Measurements from ENCODE around the gene SHMT2. TPM values are rescaled to one million over a fixed set of nuclear protein-coding genes. Genes with fewer than 3 reads are reported as not detected.

SHMT2 gene
- total RNA-seq, 1 experiment from 2014 or later, result 210 TPM

DNA sequence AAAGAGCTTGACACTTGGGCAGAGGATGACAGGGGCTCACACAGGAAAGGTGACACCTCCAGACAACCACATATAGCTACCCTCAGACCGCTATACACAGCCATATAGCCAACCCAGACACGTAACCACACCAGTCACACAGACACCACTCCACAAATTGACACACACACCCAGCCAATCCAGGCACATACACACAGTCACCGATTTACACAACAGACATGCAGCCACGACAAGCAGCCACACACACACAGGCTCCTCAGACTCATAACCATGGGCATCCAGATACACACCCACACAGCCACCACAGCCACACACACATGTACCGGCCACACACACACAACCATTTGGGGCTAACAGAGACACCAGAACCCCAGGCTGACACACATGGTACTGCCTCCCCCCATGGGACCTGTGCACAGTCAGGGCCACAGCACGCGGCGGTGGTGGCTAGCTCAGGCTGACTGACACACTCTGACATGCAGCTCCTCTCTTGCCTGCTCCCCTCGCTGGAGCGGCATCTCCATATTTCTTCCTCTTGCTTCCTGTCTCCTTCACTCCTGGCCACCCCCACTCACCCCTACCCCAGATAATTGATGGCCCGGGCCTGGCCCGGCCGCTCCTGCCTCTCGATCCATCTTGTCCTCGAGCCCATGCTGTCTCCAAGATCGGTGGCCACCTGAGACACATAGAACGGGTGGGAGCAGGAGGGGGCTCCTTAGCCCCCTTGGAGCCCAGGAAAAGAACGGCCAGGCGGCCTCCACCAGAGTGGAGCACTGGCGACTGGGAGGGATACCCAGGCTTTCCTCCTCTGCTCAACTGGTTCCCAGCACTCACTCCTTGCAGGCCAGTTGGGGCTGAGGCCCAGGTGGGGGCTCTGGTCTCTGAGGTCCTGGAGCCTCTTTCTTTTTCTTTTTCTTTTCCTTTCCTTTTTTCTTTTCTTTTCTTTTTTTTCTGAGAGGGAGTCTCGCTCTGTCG lies 6.0 kb upstream of the SHMT2 start:
- Histone ChIP-seq H3K4me2 (ENCODE audit: low read length) (no peak overlapping the region), H3K9me2 (replicated peaks; ENCODE audit: low read length) (no peaks in the 10 kb centered on the region), H3K79me2 (ENCODE audit: low read length) (no peaks in the 10 kb centered on the region), H3K4me3 (ENCODE audit: low read length) (no peak overlapping the region), H3K9ac (ENCODE audit: low read length) (no peak overlapping the region), H3K36me3 (ENCODE audit: low read depth, low read length) (no peaks in the 10 kb centered on the region), H2AFZ (ENCODE audit: low read length) (no peak overlapping the region), H3K27me3 (ENCODE audit: low read length) (no peaks in the 10 kb centered on the region), H3F3A (ENCODE audit: low read length, unreplicated experiment) (no peaks in the 10 kb centered on the region), H3K9me3 (ENCODE audit: low read length) (no peaks in the 10 kb centered on the region), H3K27ac (ENCODE audit: low read length) (no peak overlapping the region), H3K4me1 (ENCODE audit: insufficient read depth, low read length) (peaks cover 6% of the 10 kb centered on the region), H4K20me1 (ENCODE audit: low read length) (no peaks in the 10 kb centered on the region)
- no peak for DNase-seq
- ATAC-seq, result no peak
- CTCF ChIA-PET, result no interaction called here
- POLR2A ChIA-PET (ENCODE audit: unreplicated experiment), result no interaction called here
- BruUV-seq (replicated peaks), result no TSS peak
- TF ChIP-seq EZH2phosphoT487 (IDR thresholded peaks at IDR 0.05; ENCODE audit: borderline replicate concordance, low read length) (no peak), EZH2 (IDR thresholded peaks at IDR 0.05; ENCODE audit: low read length, unreplicated experiment) (no peak)
- TF ChIP-seq, protein P1, sequence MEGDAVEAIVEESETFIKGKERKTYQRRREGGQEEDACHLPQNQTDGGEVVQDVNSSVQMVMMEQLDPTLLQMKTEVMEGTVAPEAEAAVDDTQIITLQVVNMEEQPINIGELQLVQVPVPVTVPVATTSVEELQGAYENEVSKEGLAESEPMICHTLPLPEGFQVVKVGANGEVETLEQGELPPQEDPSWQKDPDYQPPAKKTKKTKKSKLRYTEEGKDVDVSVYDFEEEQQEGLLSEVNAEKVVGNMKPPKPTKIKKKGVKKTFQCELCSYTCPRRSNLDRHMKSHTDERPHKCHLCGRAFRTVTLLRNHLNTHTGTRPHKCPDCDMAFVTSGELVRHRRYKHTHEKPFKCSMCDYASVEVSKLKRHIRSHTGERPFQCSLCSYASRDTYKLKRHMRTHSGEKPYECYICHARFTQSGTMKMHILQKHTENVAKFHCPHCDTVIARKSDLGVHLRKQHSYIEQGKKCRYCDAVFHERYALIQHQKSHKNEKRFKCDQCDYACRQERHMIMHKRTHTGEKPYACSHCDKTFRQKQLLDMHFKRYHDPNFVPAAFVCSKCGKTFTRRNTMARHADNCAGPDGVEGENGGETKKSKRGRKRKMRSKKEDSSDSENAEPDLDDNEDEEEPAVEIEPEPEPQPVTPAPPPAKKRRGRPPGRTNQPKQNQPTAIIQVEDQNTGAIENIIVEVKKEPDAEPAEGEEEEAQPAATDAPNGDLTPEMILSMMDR (conservative IDR thresholded peaks at IDR 0.05; ENCODE audit: low read depth, low read length), result no peak
- intact Hi-C loops (cut with micrococcal nuclease), result no loop called here

DNA sequence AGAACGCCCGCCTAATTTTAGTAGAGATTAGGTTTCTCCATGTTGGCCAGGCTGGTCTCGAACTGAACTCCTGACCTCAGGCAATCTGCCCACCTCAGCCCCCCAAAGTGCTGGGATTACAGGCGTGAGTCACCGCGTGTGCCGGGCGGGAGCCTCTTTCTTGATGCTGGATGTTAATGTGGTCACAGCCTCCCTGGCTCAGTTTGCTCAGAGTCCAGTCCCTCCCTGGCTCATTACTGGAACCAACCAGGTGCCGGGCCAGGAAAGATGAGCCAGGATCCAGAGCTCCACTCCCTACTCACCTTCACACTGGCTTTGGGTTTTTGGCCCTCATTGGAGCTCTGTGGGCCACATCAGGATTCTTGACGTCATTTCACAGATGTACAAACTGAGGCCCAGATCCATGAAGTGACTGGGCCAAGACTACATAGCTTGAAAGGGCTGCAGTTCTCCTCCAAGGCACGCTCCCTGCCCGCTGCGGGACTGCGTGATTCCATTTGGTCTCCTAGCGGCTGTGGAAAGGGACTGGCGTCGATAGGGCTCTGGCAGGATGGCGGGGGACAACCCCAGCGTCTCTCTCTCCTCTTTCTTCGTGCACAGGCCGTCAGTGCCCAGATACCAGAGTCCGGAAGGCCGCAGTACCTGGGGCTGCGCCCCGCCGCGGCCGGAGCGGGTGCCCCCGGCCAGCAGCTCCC lies 5.1 kb upstream of the SHMT2 start:
- Histone ChIP-seq H3K4me2 (ENCODE audit: low read length) (no peak overlapping the region), H2AFZ (ENCODE audit: low read length) (no peak overlapping the region), H3K9ac (ENCODE audit: low read length) (no peak overlapping the region), H3K79me2 (ENCODE audit: low read length) (no peaks in the 10 kb centered on the region), H3F3A (ENCODE audit: low read length, unreplicated experiment) (no peaks in the 10 kb centered on the region), H3K4me3 (ENCODE audit: low read length) (no peak overlapping the region), H3K27me3 (ENCODE audit: low read length) (no peaks in the 10 kb centered on the region), H3K4me1 (ENCODE audit: insufficient read depth, low read length) (peaks cover 7% of the 10 kb centered on the region; the same call in 1 of the 2 replicates), H4K20me1 (ENCODE audit: low read length) (no peaks in the 10 kb centered on the region), H3K36me3 (ENCODE audit: low read depth, low read length) (no peaks in the 10 kb centered on the region), H3K9me2 (replicated peaks; ENCODE audit: low read length) (no peaks in the 10 kb centered on the region), H3K27ac (ENCODE audit: low read length) (no peak overlapping the region), H3K9me3 (ENCODE audit: low read length) (no peaks in the 10 kb centered on the region)
- no peak for DNase-seq
- CTCF ChIA-PET, result no interaction called here
- POLR2A ChIA-PET (ENCODE audit: unreplicated experiment), result interaction anchor here (0.6 kb wide), 1 partner anchor 29 kb away, joined by 3 read pairs; no protein-coding TSS in a partner anchor
- intact Hi-C loops (cut with micrococcal nuclease), result no loop called here
- TF ChIP-seq EZH2 (IDR thresholded peaks at IDR 0.05; ENCODE audit: low read length, unreplicated experiment) (no peak), EZH2phosphoT487 (IDR thresholded peaks at IDR 0.05; ENCODE audit: borderline replicate concordance, low read length) (no peak)
- TF ChIP-seq, protein P1 (conservative IDR thresholded peaks at IDR 0.05; ENCODE audit: low read depth, low read length), result no peak
- BruUV-seq (replicated peaks), result no TSS peak
- ATAC-seq, result no peak
